ENCODE data around the gene ALK.
"Not testable (repeated sequence)": the region's sequence is repeated elsewhere in the genome, so short reads cannot be mapped to it uniquely, and the experiment has no call there.

ALK gene

DNA sequence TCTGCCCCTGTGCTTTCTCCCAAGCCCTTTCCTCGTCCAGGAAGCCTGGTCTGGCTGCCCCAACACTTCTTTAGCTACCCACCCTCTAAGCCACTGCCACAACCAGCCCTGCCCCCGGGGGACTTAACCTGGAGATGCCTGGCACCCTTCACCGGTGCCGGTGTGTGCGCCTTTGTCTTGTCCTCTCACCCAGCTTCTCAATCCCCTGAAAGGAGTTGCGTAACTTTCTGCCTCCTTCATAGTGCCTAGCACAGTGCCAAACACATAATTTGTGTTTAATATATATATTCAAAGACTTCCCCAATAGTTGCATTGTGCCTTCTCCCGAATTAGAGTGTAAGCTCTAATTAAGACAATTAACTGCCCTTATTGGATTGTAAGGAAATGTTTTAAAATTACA, 70.6 kb downstream of the ALK start:
- intact Hi-C loops (cut with DNase I): no loop called here
- DNase-seq: no peak

GRCh38 chr2:29848566-29849310, 72.6 kb downstream of the ALK start:
- no peak for DNase-seq
- intact Hi-C loops (cut with DNase I): loop anchor here (10.0 kb wide), 1 partner anchor 534 kb away; no protein-coding TSS in a partner anchor

- intact Hi-C loops (cut with DNase I): loop anchor here (10.0 kb wide), 1 partner anchor 533 kb away; no protein-coding TSS in a partner anchor
- no peak for DNase-seq
Observed at GRCh38 chr2:29847886-29848285, 73.5 kb downstream of the ALK start.

GRCh38 chr2:29844713-29845326, 76.6 kb downstream of the ALK start:
- no peak for DNase-seq
- intact Hi-C loops (cut with DNase I): loop anchor here (10.0 kb wide), 1 partner anchor 530 kb away; no protein-coding TSS in a partner anchor

DNA sequence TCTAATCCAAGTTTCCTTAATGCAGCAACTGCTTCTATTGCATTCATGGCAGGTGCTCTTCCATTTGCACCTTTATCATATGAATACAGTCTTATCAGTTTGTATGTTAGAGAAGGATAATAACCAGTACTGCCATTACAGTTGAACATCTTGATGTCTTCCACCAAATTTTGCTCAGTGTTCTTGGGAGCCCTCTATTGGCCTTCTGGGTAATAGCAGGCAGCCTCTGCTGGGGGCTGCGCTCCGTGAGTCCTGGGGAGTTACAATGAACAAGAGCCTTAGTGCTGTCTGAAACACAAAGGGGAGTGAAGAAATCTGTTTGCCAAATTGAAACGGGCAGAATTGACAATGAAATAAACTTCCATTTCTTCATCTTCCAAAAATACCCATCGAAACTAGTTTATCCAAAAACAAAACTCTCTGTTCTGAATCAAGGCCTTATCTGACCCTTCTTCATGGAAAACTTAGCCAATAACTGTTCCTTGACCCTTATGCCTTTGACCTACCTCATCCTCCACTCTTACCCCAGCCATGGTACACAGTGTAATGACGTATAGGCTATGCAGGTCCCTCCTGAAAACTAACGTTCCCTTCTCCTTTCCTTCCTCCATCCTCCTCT, 79.9 kb downstream of the ALK start:
- peak in 33 of 42 donors; percentile 10 to 77 (median 41) for DNase-seq
- intact Hi-C loops (cut with DNase I): loop anchor here (10.0 kb wide), 1 partner anchor 527 kb away; no protein-coding TSS in a partner anchor

DNA sequence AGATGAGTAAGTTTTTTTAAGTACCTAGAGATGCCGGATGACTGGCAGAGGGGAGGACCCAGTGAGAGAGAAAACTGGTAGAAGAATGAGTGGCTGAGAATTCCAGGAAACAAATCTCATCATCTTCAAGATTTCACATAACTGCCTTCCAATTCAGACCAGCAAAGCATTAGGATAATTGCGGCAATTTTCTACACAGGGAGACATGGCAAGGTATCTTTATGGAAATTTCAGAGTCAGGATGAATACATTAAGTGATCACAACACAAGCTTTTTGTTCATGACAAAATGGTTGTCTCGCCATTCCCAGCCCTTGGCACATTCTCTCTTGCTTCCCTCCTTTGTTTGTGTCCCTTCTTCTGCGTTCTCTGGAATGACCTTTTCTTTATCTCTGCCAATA, 82.1 kb downstream of the ALK start:
- DNase-seq: no peak
- intact Hi-C loops (cut with DNase I): no loop called here

DNA sequence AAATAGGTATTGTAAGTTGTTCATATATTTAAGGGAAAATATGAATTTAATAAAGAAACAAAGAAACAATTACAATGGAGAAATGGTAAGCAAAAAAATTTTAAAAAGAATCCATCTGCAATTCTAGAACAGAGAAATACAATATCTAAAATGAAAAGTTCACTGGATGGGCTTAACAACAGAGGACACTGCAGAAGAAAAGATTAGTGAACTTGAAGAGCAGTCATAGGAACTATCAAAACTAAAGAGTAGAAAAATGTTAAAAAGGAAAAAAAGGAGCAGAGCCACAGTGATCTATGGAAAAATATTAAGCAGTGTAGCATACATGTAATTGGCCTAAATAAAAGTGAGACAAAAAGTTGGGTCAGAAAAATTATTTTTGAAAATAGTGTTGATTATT, 83.5 kb downstream of the ALK start:
- no peak for DNase-seq
- intact Hi-C loops (cut with DNase I): no loop called here

- intact Hi-C loops (cut with DNase I): no loop called here
- DNase-seq: no peak
Observed at GRCh38 chr2:29834624-29835023, 86.8 kb downstream of the ALK start.

DNA sequence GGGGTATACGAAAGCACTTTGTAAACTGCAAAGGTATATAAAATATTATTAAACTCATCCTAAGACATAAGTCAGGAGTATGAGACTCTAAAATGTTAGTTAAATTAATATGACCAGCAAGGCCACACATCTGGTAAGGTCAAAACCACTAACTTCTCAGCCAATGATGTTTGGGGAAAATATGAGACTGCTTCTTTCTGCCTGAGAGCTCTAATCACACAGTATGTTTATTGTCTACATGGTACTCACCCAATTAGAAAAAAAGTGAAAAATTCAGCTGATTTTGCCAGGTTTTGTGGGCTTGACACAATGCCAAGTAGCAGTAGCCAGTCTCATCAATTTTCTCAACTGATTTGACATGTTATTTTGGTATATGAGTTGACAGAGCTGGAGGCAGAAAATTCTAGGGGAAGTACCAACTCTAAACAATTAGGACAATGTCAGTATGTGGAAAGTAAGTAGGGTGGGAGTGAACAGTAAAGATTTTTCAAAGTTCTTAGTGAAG, 87.3 kb downstream of the ALK start:
- intact Hi-C loops (cut with DNase I): no loop called here
- no peak for DNase-seq

GRCh38 chr2:29831560-29831959, 89.8 kb downstream of the ALK start:
- DNase-seq: no peak
- intact Hi-C loops (cut with DNase I): no loop called here

DNA sequence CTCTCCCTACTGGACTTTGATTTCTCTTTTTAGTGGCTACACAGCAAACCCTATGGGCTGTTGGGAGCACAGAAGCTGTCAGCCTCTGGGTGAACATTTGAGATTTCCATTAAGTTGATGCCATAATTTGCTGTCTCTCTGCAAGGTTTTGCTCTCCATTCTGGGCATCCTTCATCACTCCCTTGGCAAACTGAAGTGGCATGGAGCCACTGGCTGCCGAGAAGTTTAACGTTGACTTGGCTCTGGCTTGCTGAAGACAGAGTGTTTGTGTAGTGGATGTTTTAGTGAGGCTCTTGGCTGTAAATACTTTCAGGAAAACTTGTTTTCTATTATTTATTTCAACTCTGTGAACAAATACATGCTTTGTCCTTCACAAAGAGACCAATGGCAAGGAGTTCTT, 91.5 kb downstream of the ALK start:
- peak in 31 of 42 donors; percentile 9 to 69 (median 38) for DNase-seq
- intact Hi-C loops (cut with DNase I): no loop called here

- intact Hi-C loops (cut with DNase I); DNase-seq: not testable (repeated sequence)
Observed at GRCh38 chr2:29824145-29824544, 97.2 kb downstream of the ALK start.

DNA sequence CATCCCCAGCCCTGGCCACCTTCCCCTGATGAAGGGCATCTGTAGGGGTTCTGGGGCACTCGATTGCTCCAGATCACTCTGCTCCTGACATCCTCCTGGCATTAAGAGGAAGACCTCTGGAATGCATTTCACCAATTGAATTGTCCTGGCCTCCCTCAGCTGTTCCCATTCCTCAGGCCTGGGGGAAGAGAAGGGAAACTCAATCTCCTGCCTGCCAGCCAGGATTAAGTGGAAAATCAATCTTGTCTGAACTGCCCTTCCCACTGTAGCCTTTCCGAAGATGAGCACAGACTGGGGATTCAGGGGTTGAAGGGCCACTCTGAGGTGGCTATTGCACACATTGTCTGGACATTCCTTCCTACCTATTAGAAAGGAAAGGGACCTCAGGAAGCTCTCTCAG, 99.8 kb downstream of the ALK start:
- intact Hi-C loops (cut with DNase I): no loop called here
- DNase-seq: no peak

DNA sequence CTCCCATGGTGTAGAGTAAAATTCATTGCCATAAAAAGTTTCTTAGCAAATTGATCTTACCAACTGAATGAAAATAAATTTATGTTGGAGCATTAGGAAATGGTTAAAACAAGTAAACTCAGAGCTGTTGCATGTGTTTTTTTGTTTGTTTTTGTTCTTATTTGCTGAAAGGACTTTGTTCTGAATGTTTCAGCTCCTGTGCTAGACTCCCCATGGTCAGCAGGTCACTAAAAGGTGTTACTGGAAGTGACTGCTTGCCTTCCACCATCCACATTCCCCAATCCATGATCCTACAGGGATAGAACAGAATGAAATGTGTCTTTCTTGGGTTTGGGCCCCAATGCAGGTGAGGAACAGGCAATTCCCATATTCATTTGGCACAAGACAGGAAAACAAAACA, 101.8 kb downstream of the ALK start:
- no peak for DNase-seq
- intact Hi-C loops (cut with DNase I): no loop called here

DNA sequence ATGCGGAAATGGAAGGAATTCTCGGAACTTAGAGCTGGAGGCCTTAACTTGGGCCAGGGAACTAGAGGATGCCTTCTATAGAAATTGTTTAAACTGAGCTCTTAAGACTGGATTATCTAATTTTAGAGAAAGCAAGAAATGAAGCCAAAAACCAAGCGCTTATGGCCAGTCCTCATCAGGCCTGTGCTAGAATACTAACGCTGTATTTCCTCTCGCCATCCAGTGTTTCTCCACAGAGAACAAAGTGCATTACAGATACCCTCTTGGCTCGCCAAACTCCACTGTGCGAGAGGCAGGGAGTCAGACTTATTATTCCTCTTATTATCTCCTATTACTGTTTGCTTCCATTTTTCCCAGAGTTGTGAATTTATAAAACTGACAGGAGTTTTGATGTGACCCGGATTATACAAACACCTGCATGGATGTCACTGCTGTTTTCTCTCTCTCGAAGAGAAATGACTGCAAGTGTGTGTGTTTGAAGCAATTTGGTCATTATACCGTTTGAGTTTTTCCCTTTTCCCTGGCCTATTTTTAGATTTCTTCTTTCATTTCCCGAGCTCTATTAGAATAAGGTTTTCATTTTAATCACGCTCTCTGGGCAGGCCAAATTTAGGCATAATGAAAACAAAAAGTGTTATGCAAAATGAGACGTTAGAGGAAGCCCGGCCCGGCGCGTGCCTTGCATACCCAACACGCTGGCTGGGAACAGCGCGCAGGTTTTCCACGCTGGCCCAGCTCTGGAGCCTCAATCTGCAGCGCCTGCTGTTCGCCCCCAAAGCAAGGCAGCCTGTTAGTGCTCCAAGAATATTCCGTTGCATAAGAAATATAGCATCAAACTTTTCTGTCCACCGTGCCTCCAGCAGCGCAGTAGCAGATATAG, 103.3 kb downstream of the ALK start:
- intact Hi-C loops (cut with DNase I): no loop called here
- peak; percentile 28 to 81 (median 66) for DNase-seq

GRCh38 chr2:29817299-29817698, 104.1 kb downstream of the ALK start:
- no peak for DNase-seq
- intact Hi-C loops (cut with DNase I): no loop called here

GRCh38 chr2:29816651-29817050, 104.7 kb downstream of the ALK start:
- peak in 1 of 42 donors; percentile 12 for DNase-seq

DNA sequence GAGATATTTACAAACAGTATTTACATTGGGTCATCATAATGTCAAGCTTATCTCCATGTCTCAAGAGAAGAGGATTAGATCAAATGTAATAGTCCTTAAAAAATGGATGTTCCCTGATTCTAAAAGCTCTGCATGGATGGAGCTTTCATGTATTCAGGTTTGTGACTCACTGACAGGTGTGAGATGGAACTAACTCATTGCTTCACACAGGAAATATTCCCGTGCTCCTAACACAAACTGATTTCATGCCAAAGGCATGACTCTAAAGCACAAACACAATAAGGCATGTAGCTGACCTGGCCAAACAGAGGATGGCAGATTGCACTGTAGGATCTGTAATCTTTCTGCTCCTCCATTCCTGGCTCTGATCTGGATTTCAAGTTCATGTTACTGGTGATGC, 110.0 kb downstream of the ALK start:
- intact Hi-C loops (cut with DNase I): no loop called here

More at GRCh38 chr2:29816651-29817050, 104.7 kb downstream of the ALK start:
- intact Hi-C loops (cut with DNase I): no loop called here

GRCh38 chr2:29810956-29811355, 110.4 kb downstream of the ALK start:
- intact Hi-C loops (cut with DNase I): no loop called here
- no peak for DNase-seq

More for the DNA sequence above, 110.0 kb downstream of the ALK start:
- no peak for DNase-seq
